PFSK-1 (cell line): Measurements from ENCODE around the gene SNCAIP.

Experiments used
- FOXP2 ChIP-seq: optimal IDR thresholded peaks from 2 replicates; pipeline ENCODE3; 2011; ENCODE audit warnings: borderline replicate concordance, control low read depth, inconsistent platforms; ENCODE audit not compliant: insufficient read depth; ENCODE audit errors: extremely low read length, extremely low read depth
- POLR2AphosphoS5 ChIP-seq: IDR thresholded peaks from 2 replicates; pipeline ENCODE4 v1.6.1; 2012; ENCODE audit warnings: low read depth, mild to moderate bottlenecking, control low read depth, low read length, moderate library complexity
- SIN3A ChIP-seq: IDR thresholded peaks from 2 replicates; pipeline ENCODE4 v1.6.1; 2012; ENCODE audit warnings: mild to moderate bottlenecking, low read length, moderate library complexity, borderline replicate concordance; ENCODE audit not compliant: insufficient read depth
- TAF1 ChIP-seq: IDR thresholded peaks from 2 replicates; pipeline ENCODE4 v1.6.1; 2012; ENCODE audit warnings: low read length, control low read depth, borderline replicate concordance; ENCODE audit not compliant: insufficient read depth
- TF ChIP-seq, protein P1 (sequence below), 2 experiments: IDR thresholded peaks; 2 replicates each; pipeline versions ENCODE4 v1.6.1 to v1.8.0; 2011 to 2012; ENCODE audit warnings: low read depth in 2 of 2, low read length in 2 of 2, control low read depth in 1 of 2, inconsistent platforms in 1 of 2, mild to moderate bottlenecking in 1 of 2, moderate library complexity in 1 of 2; ENCODE audit not compliant: insufficient read depth in 1 of 2

SNCAIP gene

DNA sequence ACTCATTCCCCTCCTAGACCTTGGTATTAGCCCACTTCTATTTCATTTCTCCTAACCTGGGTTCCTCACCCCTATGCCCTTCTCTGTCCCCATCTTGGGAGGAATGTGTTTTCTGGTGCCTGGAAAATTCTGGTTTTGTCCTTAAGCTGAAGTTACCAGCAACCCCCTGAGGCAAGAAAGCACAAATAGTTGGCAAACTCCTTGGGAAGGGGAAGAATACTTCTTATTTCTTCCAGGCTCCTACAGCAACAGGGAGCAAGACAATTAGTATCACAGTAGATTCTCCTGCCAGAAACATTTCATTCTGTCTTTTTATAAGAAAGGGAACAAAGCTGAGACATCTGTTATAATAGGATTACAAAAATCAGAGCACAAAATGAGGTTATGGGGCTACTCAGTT, 142.5 kb downstream of the SNCAIP start:
- TF ChIP-seq SIN3A: no peak
- TF ChIP-seq POLR2AphosphoS5: no peak
- TF ChIP-seq FOXP2: no peak
- TF ChIP-seq, protein P1, sequence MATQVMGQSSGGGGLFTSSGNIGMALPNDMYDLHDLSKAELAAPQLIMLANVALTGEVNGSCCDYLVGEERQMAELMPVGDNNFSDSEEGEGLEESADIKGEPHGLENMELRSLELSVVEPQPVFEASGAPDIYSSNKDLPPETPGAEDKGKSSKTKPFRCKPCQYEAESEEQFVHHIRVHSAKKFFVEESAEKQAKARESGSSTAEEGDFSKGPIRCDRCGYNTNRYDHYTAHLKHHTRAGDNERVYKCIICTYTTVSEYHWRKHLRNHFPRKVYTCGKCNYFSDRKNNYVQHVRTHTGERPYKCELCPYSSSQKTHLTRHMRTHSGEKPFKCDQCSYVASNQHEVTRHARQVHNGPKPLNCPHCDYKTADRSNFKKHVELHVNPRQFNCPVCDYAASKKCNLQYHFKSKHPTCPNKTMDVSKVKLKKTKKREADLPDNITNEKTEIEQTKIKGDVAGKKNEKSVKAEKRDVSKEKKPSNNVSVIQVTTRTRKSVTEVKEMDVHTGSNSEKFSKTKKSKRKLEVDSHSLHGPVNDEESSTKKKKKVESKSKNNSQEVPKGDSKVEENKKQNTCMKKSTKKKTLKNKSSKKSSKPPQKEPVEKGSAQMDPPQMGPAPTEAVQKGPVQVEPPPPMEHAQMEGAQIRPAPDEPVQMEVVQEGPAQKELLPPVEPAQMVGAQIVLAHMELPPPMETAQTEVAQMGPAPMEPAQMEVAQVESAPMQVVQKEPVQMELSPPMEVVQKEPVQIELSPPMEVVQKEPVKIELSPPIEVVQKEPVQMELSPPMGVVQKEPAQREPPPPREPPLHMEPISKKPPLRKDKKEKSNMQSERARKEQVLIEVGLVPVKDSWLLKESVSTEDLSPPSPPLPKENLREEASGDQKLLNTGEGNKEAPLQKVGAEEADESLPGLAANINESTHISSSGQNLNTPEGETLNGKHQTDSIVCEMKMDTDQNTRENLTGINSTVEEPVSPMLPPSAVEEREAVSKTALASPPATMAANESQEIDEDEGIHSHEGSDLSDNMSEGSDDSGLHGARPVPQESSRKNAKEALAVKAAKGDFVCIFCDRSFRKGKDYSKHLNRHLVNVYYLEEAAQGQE (IDR thresholded peaks at IDR 0.05; ENCODE audit: insufficient read depth in 1 of 2, low read depth in 2 of 2, low read length in 2 of 2): no peak
- TF ChIP-seq TAF1: no peak

GRCh38 chr5:122455939-122456338, 143.9 kb downstream of the SNCAIP start:
- TF ChIP-seq, protein P1 (IDR thresholded peaks at IDR 0.05; ENCODE audit: insufficient read depth in 1 of 2, low read depth in 2 of 2, low read length in 2 of 2): no peak
- TF ChIP-seq POLR2AphosphoS5 (no peak), TAF1 (no peak), FOXP2 (no peak), SIN3A (no peak)

- TF ChIP-seq SIN3A (no peak), POLR2AphosphoS5 (no peak)
- TF ChIP-seq, protein P1 (IDR thresholded peaks at IDR 0.05; ENCODE audit: insufficient read depth in 1 of 2, low read depth in 2 of 2, low read length in 2 of 2): no peak
These were observed 145.3 kb downstream of the SNCAIP start for GRCh38 chr5:122457178-122457826.

- TF ChIP-seq POLR2AphosphoS5 (no peak), FOXP2 (no peak), SIN3A (no peak), TAF1 (no peak)
- TF ChIP-seq, protein P1 (IDR thresholded peaks at IDR 0.05; ENCODE audit: insufficient read depth in 1 of 2, low read depth in 2 of 2, low read length in 2 of 2): no peak
These were observed 146.3 kb downstream of the SNCAIP start for GRCh38 chr5:122458278-122458872.

GRCh38 chr5:122462486-122462885, 150.4 kb downstream of the SNCAIP start:
- no peak for TF ChIP-seq FOXP2
- TF ChIP-seq TAF1: no peak
- no peak for TF ChIP-seq POLR2AphosphoS5
- no peak for TF ChIP-seq SIN3A
- TF ChIP-seq, protein P1 (IDR thresholded peaks at IDR 0.05; ENCODE audit: insufficient read depth in 1 of 2, low read depth in 2 of 2, low read length in 2 of 2): no peak
